VCaP (cell line): ENCODE measurements around the gene SH2D3C.

Experiments
- H3K27ac ChIP-seq: fragments of 450-650 bp; 2 replicates; pipeline ENCODE4 v1.5.1; 2017
- CTCF ChIP-seq: fragments of 450-650 bp; conservative IDR thresholded peaks from 2 replicates; pipeline ENCODE4 v1.5.1; 2017; ENCODE audit warnings: mild to moderate bottlenecking, moderate library complexity

SH2D3C gene

GRCh38 chr9:127779136-127779981 is 893 bp upstream of the SH2D3C start:
- H3K27ac ChIP-seq: no peak overlapping the region
- TF ChIP-seq CTCF: no peak

DNA sequence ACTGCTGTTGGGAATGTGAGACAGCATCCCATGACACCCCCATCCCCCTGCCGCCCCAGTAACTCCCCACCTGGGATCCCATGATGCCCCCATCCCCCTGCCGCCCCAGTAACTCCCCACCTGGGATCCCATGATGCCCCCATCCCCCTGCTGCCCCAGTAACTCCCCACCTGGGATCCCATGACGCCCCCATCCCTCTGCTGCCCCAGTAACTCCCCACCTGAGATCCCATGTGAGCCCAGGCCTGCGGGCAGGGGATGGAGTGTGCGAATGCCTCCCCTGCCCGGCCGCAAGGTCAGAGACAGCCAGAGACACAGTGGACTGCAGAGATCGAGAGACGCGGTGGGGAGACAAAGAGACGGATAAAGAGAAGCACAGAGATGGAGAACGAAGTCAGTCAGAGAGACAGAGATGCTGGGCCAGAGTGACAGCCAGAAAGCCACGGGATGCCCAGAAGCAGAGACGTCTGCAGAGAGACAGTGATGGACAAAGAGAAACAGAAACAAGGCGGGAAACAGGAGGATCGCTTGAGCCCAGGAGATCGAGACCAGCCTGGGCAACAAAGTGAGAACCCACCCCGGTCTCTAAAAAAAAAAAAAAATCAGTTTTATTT is 992 bp downstream of the SH2D3C start:
- TF ChIP-seq CTCF: no peak
- H3K27ac ChIP-seq: no peak overlapping the region

DNA sequence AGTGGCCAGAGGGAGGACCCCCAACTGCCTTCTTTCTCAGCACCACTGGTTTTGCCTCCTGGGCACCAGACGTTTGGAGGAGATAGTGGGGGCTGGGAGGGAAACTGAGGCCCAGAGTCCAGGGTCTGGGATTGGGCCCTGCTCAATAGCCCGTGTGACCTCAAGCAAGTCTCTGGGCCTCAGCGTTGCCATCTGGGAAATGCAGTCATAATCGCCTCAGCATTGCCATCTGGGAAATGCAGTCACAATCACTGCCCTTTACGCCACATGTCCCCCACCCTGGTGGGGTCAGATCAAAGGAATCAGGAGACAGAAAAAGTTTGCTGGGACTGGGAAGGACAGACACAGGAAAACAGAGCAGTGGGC is 1.6 kb downstream of the SH2D3C start:
- no peak for TF ChIP-seq CTCF

GRCh38 chr9:127776195-127776923 is 2.1 kb downstream of the SH2D3C start:
- no peak for TF ChIP-seq CTCF
- H3K27ac ChIP-seq: no peak overlapping the region

More for the DNA sequence above, 1.6 kb downstream of the SH2D3C start:
- no peak overlapping the region for H3K27ac ChIP-seq

- TF ChIP-seq CTCF: no peak
- H3K27ac ChIP-seq: no peak overlapping the region
Observed at GRCh38 chr9:127773981-127774380, 4.5 kb downstream of the SH2D3C start.

- H3K27ac ChIP-seq: no peak overlapping the region
- no peak for TF ChIP-seq CTCF
Observed at GRCh38 chr9:127773272-127773671, 5.2 kb downstream of the SH2D3C start.

GRCh38 chr9:127772603-127773002 is 5.9 kb downstream of the SH2D3C start:
- TF ChIP-seq CTCF: no peak
- H3K27ac ChIP-seq: no peak overlapping the region
